Muscle of arm (tissue), 12 donors: ENCODE results near the gene LCN6. TPM values are rescaled to one million over a fixed set of nuclear protein-coding genes. Genes with fewer than 3 reads are reported as not detected.
"Not testable (repeated sequence)": the region's sequence is repeated elsewhere in the genome, so short reads cannot be mapped to it uniquely, and the experiment has no call there.

ENCODE experiments used
- DNase-seq: peaks from one replicate; pipeline ENCODE4 v3.0.0-alpha.2; 2013
- polyA plus RNA-seq, 12 donors: library from polyadenylated mRNA; unstranded; fragments of 120-200 nt; gene quantifications; one replicate each; pipeline ENCODE4 v1.2.1, GENCODE V29; 2013; ENCODE audit not compliant: insufficient read length in 12 of 12

LCN6 gene
- polyA plus RNA-seq, 12 donors = 0.21 to 0.40 TPM; not detected in 10

- no peak for DNase-seq
These were observed 36.1 kb upstream of the LCN6 start for GRCh38 chr9:136784249-136784996.

DNA sequence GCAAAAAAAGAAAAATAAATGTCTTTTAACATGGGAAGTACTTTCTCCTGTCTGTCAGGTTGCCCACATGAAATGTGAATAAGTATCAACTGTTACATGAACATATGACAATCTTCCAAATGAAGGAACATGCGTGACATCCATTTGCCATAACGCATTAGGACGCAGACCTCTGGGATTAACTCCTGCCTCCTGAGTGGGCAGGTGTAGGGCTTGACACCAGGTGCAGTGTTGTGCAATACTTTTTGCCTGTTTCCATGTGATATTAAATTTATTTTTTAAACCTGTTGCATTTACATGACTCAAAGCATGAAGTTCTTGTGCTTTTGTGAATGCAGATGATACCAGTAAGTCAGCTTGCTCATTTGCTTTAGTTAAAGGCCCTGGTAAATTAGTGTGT lies 34.1 kb upstream of the LCN6 start:
- no peak for DNase-seq

DNA sequence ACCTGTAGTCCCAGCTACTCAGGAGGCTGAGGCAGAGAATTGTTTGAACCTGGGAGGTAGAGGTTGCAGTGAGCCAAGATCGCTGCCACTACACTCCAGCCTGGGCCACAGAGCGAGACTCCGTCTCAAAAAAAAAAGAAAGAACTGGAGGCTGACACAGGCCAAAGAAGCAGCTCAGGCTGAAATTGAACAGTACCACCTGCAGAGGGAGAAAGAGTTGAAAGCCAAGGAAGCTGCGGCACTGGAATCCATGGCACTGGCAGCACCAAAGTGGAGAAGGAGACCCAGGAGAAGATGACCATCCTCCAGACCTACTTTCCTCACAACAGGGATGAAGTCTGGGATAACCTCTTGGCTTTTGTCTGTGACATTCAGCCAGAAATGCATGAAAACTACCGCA lies 31.5 kb upstream of the LCN6 start:
- DNase-seq = no peak

GRCh38 chr9:136777359-136777758 lies 29.0 kb upstream of the LCN6 start:
- DNase-seq = no peak

GRCh38 chr9:136776947-136777346 lies 28.6 kb upstream of the LCN6 start:
- no peak for DNase-seq

GRCh38 chr9:136775191-136775590 lies 26.9 kb upstream of the LCN6 start:
- no peak for DNase-seq

DNA sequence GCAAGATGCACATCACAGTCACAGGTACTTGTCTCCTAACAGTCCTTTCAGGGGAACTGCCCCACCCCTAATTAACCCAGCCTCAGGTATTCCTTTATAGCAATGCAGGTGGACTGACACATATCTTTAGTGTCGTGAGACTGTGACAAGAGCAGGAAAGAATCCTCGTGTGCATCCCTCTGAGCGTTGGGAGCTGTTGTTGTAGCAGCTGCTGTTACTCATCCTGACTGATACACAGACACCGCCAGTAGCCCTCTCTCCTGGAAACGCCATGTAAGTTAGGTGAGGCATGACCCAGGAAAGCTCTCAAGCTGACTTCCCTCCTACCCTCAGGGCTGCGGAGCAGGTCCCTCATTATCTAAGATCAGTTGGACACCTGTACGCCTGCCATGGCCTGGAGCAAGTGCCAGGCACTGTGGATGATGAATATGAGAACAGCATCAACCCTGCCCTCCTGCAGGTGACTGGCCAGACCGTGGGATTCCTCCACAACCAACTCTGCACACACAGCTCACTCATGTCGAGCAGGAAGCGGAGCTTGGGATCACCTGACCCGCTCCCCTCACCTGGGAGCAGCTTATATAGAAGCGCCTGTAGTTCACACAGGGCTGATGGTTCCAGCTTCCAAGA lies 26.2 kb upstream of the LCN6 start:
- no peak for DNase-seq

DNA sequence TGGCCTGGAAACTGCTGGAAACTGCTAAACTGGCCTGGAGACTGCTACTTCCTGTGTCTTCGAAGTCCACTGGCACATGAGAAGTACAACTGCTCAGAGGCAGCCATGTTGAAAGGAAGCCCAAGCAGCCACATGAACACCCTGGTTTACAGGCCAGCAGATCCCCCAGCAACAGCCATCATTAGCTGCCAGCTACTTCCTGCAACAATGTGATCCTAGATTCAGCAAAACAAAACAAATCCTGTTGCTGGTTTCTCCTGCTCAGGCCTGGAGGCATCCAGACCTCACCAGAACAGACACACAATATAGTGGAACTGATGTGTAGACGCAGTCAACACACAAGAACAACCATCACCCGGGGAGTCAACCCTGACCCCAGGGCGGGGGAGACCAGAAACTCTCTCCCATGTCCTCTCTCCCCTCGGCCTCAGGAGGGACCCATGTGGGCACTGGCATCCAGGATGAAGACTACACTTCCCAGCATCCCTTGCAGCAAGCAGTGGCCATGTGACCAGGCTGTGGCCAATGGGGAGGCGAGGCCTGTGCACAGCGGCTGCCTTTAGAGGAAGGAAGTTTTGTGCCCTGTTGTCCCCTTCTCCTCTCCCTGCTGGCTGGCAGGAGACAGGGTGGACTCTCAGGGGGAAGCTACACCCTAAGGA lies 25.2 kb upstream of the LCN6 start:
- DNase-seq = no peak

DNA sequence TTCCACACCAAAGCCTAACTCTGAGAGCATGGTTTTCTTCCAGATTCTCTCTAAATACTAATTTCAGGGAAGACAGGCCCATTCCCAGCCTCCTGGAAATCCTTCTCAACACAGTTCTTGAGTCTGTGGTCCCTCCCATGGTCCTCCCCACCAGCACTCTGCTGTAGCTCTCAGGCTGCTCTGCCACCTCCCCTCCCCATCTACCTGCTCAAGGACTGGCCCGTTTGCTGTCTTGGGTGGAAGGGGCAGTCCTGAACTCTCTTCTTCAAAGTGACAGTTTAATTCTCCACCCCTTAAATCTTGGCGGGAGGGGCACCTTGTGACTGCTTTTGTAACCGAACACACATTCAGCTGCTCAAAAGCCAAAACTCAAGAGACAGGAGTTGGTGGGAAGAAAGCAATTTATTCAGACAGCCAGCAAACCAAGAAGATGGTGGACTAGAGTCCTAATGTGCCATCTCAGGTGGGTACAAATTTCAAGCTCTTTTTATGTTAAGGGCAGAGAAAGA lies 23.6 kb upstream of the LCN6 start:
- DNase-seq = no peak

GRCh38 chr9:136769710-136770191 lies 21.4 kb upstream of the LCN6 start:
- no peak for DNase-seq

DNA sequence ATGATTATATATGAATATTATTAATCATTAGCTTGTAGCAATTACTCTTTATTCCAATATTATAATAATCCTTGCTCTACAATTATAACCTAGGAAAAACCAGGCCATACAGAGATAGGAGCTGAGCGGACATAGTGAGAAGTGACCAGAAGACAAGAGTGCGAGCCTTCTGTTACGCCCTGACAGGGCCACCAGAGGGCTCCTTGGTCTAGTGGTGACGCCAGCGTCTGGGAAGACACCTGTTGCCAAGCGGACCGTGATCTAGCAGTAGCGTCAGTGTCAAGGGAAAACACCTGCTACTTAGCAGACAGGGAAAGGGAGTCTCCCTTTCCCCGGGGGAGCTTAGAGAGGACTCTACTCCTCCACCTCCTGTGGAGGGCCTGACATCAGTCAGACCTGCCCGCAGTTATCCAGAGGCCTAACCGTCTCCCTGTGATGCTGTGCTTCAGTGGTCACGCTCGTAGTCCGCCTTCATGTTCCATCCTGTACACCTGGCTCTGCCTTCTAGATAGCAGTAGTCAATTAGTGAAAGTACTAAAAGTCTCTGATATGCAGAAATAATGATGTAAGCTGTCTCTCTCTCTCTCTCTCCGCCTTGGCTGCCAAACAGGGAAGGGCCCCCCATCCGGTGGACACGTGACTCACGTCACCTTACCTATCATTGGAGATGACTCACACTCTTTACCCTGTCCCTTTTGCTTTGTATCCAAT lies 18.2 kb upstream of the LCN6 start:
- DNase-seq = peak; percentile 53

GRCh38 chr9:136765745-136766409 lies 17.6 kb upstream of the LCN6 start:
- not testable (repeated sequence) for DNase-seq

GRCh38 chr9:136765041-136765440 lies 16.7 kb upstream of the LCN6 start:
- DNase-seq = no peak

GRCh38 chr9:136764301-136764891 lies 16.1 kb upstream of the LCN6 start, which contains the start of gene LCN15:
LCN15 (minus strand) TSS chr9:136764518; CDS start chr9:136764488, 30 bp downstream.
- DNase-seq = no peak

GRCh38 chr9:136763649-136764035 lies 15.3 kb upstream of the LCN6 start:
- DNase-seq = no peak

GRCh38 chr9:136762915-136763648 lies 14.8 kb upstream of the LCN6 start:
- no peak for DNase-seq

DNA sequence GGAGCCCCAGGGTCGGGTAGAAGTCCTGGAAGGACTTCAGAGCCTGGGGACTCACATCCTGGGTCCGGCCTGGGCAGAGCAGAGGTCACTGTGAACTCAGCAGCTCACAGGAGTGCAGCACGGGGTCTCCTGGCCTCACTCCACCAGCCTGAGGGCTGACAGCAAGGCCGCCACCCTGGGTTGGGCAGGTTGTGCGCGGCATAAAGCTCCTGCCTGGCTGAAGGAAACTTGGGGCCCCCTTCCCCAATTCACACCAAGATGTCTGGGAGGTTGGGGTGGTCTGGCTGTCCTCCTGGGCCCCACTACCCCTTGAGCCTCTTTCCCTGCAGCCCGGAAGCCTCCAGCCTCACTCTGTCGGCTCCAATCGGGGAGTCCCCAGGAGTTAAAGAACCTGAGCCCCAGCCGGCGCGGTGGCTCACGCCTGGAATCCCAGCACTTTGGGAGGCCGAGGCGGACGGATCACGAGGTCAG lies 13.9 kb upstream of the LCN6 start:
- no peak for DNase-seq

- no peak for DNase-seq
These were observed 13.2 kb upstream of the LCN6 start for GRCh38 chr9:136761545-136761981.

- peak; percentile 24 for DNase-seq
These were observed 12.7 kb upstream of the LCN6 start for GRCh38 chr9:136760834-136761544.
